ENCODE data around the gene IRS2. TPM values are rescaled to one million over a fixed set of nuclear protein-coding genes. Genes with fewer than 3 reads are reported as not detected.
"Not testable (repeated sequence)": the region's sequence is repeated elsewhere in the genome, so short reads cannot be mapped to it uniquely, and the experiment has no call there.

Gene IRS2
- total RNA-seq, 1 donor from 2014 or later = 6.0 TPM

GRCh38 chr13:109733550-109733949, 52.8 kb downstream of the IRS2 start:
- no peak for DNase-seq (ENCODE audit: low spot score)

DNA sequence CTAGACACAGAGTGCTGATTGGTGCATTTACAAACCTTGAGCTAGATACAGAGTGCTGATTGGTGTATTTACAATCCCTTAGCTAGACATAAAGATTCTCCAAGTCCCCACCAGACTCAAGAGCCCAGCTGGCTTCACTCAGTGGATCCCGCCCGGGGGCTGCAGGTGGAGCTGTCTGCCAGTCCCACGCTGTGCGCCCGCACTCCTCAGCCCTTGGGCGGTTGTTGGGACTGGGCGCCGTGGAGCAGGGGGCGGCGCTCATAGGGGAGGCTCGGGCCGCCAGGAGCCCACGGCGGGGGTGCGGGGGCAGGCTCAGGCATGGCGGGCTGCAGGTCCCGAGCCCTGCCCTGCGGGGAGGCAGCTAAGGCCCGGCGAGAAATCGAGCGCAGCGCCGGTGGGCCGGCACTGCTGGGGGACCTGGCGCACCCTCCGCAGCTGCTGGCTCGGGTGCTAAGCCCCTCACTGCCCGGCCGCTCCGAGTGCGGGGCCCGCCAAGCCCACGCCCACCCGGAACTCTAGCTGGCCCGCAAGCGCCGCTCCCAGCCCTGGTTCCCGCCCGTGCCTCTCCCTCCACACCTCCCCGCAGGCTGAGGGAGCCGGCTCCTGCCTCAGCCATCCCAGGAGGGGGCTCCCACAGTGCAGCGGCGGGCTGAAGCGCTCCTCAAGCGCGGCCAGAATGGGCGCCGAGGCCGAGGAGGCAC, 53.8 kb downstream of the IRS2 start:
- not testable (repeated sequence) for DNase-seq (ENCODE audit: low spot score)

DNA sequence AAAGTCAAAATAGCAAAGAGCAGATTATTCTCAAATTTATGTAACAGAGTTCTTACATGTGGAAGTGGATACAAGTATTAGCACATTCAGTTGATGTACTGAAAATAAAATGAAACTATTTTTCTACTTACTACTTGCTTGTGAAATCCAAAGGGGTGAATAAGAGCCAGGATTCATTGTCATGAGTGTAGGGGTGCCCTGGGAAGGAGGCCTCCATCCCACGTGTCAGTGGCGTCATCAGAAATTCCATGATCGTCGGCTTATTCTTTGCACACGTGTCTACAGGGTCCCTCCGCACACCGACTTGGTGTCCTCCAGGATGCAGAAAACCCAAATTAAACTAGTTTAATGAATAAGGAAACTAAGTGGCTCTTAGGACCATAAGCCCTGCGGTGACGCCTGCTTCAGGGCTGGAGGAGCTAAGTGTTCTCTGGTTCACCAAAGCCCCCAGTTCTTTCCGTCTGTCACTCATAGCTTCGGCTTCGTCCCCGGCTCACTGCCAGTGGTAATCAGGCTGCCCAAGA, 55.5 kb downstream of the IRS2 start:
- no peak for DNase-seq (ENCODE audit: low spot score)

- no peak for DNase-seq (ENCODE audit: low spot score)
These were observed 57.3 kb downstream of the IRS2 start for GRCh38 chr13:109728791-109729731.

DNA sequence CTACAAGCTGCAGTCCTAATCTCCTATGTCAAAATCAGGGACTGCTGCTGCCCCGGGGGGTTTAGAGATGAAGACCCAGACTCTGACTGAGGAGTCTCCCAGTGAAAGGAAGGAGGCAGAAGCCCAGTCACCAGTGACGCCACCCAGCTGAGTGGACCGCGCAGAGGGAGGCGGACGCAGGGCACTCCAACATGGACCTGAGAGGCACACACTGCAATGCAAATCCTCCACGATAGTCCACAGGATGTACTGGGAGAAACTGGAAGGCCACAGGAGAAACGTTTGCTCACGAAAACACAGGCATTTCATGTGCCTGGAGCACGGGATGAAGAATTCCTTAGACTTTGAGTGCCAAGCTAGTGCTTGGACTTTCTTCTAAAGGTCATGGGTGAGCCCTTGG, 58.3 kb downstream of the IRS2 start:
- no peak for DNase-seq (ENCODE audit: low spot score)

GRCh38 chr13:109727251-109727650, 59.1 kb downstream of the IRS2 start:
- no peak for DNase-seq (ENCODE audit: low spot score)

- DNase-seq (ENCODE audit: low spot score) = no peak
These were observed 60.3 kb downstream of the IRS2 start for GRCh38 chr13:109725995-109726637.

GRCh38 chr13:109725297-109725696, 61.1 kb downstream of the IRS2 start:
- no peak for DNase-seq (ENCODE audit: low spot score)

GRCh38 chr13:109724603-109725002, 61.8 kb downstream of the IRS2 start:
- DNase-seq (ENCODE audit: low spot score) = no peak

DNA sequence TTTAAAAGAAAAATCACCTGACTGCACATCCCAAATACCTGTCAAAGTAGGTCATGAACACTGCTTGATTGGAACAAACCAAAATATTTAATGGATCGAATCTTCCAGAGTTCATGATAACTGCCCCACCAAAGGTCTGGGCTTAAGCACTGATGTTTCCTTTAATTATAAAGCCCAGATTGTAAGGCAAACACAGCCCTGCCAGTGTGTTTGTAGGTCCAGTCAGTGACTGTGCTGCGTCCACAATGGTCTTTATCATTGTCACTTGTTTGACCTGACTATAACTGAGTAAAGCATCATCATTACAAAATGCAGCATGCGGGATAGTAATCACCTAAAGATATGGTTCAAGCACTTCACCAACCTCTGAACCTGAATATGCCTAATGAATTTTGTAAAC, 63.3 kb downstream of the IRS2 start:
- no peak for DNase-seq (ENCODE audit: low spot score)

DNA sequence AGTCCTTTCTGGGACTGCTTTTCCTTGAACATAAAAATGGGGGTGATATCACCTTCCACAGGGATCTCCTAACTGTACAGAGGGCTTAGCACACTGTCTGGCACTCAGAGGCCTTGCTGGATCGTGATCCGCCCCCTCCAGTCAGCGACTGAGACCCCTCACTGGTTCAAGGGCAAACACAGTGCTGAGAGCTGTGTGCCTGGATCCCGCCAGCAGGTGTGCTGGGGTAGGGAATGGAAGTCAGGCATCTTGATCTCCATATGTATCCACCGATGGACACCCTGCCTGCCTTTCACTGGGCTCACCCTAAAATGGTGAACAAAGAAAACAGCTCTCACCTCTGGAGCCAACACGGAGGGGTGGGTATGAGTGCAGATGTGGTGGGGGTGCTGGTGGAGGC, 64.3 kb downstream of the IRS2 start:
- no peak for DNase-seq (ENCODE audit: low spot score)

- DNase-seq (ENCODE audit: low spot score) = no peak
These were observed 65.6 kb downstream of the IRS2 start for GRCh38 chr13:109720758-109721184.

GRCh38 chr13:109719962-109720646, 66.3 kb downstream of the IRS2 start:
- no peak for DNase-seq (ENCODE audit: low spot score)

GRCh38 chr13:109718726-109719125, 67.7 kb downstream of the IRS2 start:
- DNase-seq (ENCODE audit: low spot score) = no peak

DNA sequence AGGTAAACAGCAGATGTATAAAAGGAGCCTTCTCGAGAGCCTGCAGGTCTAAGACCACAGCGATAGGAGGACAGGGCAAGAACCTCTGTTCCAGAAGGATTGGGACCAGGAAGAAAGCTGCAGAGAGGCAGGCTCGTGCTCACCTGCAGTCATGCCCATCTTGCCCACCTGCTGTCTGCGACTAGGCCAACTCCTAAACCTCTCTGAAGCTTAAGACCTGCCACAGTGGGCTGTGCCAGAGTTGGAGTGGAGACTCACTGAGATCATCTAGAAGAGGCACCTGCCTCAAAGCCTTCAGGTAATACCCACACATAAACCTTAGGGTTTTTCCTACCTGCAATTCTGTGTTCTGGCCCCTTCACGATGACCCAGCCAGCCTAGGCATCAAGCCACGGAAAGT, 68.7 kb downstream of the IRS2 start:
- DNase-seq (ENCODE audit: low spot score) = no peak

- no peak for DNase-seq (ENCODE audit: low spot score)
These were observed 70.5 kb downstream of the IRS2 start for GRCh38 chr13:109715902-109716301.

- no peak for DNase-seq (ENCODE audit: low spot score)
These were observed 72.7 kb downstream of the IRS2 start for GRCh38 chr13:109713681-109714080.

DNA sequence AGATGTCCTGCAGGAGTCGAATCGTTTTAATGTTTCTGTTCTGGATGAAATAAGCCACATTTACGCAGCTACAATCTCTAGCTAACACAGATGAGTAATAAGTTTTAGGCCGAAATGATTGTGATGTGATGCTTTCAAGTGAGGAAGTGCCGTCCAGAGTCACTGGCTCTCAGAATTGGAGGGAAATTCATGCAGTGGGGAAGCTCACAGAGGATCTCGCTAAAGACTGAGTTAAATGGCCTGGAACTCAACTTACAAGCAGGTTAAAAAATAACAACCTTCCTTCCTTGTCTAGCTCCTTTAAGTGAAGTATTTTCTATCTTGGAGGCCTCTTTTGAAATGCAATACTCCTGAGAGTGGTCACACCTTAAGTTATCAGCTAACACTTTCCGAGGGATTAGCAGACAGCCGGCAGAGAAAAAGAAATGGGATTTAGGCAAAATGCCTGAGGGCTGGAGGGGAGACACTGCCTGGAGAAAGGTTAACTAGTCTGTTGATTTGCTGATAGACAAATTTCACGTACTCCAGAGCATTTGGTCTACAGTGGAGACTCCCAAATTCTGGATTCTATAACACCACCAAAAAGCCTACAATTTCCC, 74.2 kb downstream of the IRS2 start:
- no peak for DNase-seq (ENCODE audit: low spot score)

DNA sequence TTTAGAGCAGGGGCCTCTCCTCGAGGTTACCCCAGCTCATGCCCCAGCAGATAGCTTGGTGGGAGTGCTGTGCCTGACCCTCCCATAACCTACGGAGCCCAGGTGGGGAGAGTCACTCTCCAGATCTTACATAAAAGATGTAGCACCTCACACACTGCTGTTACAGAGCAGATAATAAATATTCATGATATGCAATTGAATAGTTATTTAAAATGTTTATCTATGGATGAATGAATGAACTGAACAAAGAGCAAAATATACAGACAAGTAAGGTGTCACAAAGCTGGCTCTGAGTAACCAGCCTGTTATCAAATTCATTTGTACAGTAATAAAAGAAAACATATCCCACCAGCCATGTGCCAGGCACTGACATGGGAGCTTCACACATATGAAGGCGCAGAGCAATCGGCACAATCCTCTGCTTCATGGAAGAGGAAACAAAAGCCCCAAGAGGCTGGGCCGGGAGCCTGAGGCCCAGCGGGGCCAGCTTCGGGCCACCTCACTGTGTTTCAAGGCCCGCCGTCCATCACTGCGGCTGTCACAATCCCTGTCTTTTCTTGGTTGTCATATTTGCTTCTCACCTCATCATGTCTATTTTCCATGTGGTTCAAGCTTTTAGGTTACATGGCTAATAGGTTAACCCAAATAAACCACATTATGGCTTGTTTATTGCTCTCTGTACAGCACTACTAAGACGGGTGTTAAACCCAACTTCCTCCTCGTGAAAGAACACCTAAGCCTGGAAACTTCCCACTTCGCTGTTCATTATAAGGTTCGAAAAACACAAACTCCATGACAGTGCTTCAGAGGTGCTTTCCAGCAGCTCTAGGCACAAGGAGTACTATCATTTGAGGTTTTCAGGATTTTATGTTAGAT, 78.4 kb downstream of the IRS2 start:
- DNase-seq (ENCODE audit: low spot score) = no peak

DNA sequence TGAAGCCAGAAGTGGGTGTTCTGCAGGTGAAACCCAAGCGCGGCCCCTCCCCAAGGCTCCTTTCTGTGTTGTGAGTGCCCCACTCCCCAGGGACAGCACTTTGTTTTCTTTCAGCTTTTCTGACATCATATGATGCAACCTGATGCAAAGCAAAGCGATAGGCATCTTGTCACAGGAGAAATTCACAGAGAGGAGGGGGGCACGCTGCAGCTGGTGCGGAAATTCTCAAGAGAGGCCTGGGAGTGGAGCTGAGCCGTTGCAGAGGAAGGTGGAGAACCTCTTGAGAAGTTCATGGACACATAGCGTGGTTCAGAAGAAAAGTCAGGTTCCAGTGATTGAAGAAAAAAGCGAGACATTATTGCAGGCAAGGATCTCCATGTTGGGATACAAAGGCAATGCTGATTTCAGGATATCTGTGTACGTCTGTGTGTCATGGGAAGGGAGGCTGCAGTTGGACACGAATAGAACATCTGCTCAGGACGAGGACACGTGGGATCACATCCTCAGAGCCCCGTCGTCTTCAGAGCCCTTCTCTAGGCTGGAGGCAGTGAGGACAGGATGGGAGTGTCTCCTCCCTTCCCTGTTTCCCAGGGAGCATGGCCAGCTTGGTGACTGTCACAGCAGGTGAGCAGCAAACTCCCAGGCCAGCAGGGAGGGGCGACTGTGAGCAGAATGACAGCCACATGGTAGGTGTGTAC, 79.2 kb downstream of the IRS2 start:
- DNase-seq (ENCODE audit: low spot score) = no peak

Data from ureter (tissue), 1 donor.